H54 (cell line): ENCODE measurements around the gene PRDM10.
"Not testable (repeated sequence)": the region's sequence is repeated elsewhere in the genome, so short reads cannot be mapped to it uniquely, and the experiment has no call there.

Experiments
- DNase-seq: peaks from one replicate; pipeline ENCODE4 v3.0.0; 2011; ENCODE audit warnings: low spot score, mixed read lengths; ENCODE audit not compliant: insufficient read length
- FAIRE-seq: peaks from 3 replicates; lab custom pipeline; 2011; peaks lifted over from hg19 to GRCh38; lab: Jason Lieb, UNC
- POLR2A ChIP-seq: IDR thresholded peaks from 2 replicates; pipeline ENCODE4 v1.6.1; 2011; ENCODE audit warnings: low read depth, mild to moderate bottlenecking, low read length

The PRDM10 gene

DNA sequence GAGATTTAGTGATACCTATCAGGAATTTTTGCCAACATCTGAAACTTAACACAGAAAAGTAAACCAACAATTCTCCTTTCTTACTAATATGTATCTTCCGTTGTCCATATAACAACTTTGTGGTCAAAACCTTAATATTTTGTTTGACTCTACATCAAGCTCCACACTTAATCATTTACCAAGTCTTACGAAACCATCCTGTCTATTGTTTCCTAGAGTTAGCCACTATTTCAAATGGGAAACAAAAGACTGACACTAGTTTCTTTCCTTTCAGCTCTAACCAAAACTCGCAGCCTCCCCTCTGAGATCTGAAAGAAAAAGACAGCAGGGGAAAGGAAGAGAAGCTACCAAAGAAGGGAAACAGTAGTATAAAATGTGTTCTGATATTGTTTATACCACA, 26.5 kb upstream of the PRDM10 start:
- no peak for TF ChIP-seq POLR2A
- FAIRE-seq (no peak), DNase-seq (no peak)

GRCh38 chr11:130025371-130025770, 22.7 kb upstream of the PRDM10 start:
- FAIRE-seq = no peak

GRCh38 chr11:130024361-130024760, 21.7 kb upstream of the PRDM10 start:
- no peak for DNase-seq
- no peak for TF ChIP-seq POLR2A
- no peak for FAIRE-seq

More at GRCh38 chr11:130025371-130025770, 22.7 kb upstream of the PRDM10 start:
- no peak for DNase-seq
- TF ChIP-seq POLR2A = no peak

GRCh38 chr11:130023204-130023603, 20.6 kb upstream of the PRDM10 start:
- DNase-seq (peak; percentile 49), FAIRE-seq (peak; percentile 93)
- no peak for TF ChIP-seq POLR2A

DNA sequence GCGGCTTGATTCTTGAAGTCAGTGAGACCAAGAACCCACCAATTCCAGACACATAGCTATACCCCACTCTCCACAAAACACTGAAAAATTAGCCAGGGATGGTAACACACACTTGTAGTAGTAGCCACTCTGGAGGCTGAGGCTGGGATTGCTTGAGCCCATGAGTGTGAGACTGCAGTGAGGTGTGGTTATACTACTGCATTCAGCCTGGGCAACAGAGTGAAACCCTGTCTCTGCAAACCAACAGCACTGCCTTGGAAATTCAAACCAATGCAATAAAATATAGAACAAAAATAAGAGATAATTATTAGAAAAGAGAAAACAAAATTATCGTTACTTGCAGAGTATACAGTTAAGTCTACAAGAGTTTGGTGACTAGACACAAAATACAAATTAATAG, 20.2 kb upstream of the PRDM10 start:
- no peak for FAIRE-seq

GRCh38 chr11:130021606-130022005, 19.0 kb upstream of the PRDM10 start:
- DNase-seq, FAIRE-seq: not testable (repeated sequence)

More for the DNA sequence above, 20.2 kb upstream of the PRDM10 start:
- DNase-seq = no peak
- no peak for TF ChIP-seq POLR2A

DNA sequence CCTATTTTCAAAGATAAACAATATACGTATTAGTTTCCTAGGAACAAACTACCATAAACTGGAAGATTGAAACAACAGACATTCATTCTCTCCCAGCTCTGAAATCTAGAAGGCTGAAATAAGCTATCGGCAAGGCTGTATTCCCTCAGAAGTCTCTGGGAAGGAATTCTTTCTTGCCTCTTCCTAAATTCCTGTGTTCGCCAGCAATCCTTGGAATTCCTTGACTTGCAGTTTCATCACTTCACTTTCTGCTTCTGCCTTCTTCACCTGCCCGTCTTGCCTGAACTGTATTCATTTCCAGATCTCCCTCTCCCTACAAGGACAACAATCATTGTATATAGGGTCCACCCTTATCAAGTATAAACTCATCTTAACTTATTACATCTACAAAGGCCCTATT, 17.7 kb upstream of the PRDM10 start:
- no peak for FAIRE-seq
- no peak for TF ChIP-seq POLR2A
- DNase-seq = no peak

DNA sequence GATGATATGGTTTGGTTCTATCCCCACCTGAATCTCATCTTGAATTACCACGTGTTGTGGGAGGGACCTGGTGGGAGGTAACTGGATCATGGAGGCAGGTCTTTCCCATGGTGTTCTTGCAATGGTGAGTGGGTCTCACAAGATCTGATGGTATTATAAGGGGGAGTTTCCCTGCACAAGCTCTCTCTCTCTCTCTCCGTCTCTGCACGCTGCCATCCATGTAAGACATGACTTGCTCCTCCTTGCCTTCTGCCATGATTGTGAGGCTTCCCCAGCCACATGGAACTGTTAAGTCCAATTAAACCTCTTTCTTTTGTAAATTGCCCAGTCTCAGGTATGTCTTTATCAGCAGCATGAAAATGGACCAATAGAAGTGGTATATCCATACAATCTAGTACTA, 13.2 kb upstream of the PRDM10 start:
- DNase-seq, FAIRE-seq: not testable (repeated sequence)

DNA sequence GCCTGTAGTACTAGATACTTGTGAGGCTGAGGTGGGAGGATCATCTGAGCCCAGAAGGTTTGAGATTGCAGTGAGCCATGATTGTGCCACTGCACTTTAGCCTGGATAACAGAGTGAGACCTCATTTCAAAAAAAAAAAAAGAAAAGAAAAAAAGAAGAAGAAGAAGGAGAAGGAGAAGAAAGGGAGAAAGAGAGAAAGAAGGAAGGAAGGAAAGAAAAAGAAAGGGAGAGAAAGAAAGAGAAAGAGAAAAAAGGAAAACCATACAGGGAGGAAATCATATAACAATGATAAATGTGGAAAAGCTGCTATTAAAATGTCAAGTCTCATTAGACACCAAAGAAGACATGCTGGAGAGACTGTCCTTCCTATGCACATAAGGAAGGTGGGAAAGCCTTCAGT, 5.7 kb upstream of the PRDM10 start:
- DNase-seq (no peak), FAIRE-seq (no peak)
- no peak for TF ChIP-seq POLR2A

DNA sequence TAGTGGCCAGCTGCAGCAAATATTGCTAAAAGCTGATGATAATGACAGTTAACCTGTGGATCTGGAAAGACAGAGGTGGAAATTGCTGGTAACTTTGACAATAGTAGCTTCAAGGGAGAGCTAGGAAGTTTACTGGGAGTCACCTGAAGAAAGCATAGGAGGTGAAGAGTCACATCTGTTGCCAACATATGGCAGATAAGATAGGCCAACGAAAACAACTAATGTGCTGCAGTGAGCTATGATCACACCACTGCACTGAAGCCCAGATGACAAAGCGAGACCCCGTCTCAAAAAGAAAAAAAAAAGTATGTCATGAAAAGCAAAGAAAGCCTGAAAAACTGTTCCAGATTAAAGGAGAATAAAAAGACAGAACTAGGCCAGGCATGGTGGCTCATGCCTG, 4.3 kb upstream of the PRDM10 start:
- TF ChIP-seq POLR2A = no peak
- FAIRE-seq = no peak
- no peak for DNase-seq

GRCh38 chr11:130003717-130004001, 1.0 kb upstream of the PRDM10 start:
- no peak for FAIRE-seq
- no peak for TF ChIP-seq POLR2A
- DNase-seq = no peak

DNA sequence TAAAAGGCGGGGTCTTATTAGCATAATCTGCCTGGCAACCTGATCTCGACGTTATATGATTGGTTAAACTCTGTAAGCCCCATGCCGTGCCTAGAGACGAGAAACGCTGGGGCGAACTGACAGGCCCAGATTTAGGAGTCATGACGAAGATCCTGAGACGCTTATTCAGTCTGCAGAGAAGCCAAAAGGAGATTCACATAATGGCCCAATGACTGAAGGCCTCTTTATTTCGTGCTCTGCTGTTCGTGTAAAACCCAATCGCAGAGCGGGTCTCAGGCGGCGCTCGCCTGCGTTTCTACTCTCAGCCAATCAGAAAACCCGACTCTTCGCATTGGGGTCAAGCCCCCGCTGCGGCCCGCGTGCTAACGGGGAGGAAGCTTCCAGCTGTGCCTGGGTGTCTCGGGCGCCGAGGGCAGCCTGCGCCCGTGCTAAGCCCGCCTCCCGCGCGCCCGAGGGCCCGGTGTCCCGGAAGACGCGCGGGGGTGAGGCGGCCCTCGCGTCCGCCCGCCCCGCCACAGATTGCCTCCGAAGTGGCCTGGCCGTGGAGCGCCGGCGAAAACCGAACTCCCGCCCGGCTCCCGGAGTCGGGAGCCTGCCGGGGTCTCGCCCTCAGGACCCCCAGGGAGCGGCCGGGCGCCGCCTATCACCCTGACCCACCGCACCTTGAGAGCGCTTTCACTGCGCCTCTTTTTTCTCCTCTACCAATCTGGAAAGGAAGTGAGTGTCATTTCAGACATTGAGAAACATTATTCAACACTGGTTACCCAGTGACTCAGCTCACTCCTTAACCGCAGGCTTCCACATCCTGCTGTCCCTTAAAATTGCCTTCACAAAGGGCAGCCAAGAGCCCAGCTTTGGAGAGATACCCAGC, 446 bp upstream of the PRDM10 start:
- DNase-seq = peak; percentile 83
- TF ChIP-seq POLR2A = peak; percentile 44
- peak; percentile 96 for FAIRE-seq

- FAIRE-seq (no peak), DNase-seq (peak; percentile 10)
- no peak for TF ChIP-seq POLR2A
These were observed 929 bp downstream of the PRDM10 start for GRCh38 chr11:130001461-130002351.

- DNase-seq (no peak), FAIRE-seq (no peak)
- TF ChIP-seq POLR2A = no peak
These were observed 2.0 kb downstream of the PRDM10 start for GRCh38 chr11:130000552-130001176.
